K562 (cell line): ENCODE data around the gene L3HYPDH. TPM values are rescaled to one million over a fixed set of nuclear protein-coding genes. Genes with fewer than 3 reads are reported as not detected.
A peak's percentile ranks its signal among the peaks of the same experiment; 100 is the strongest.

Experiments used
- ATAC-seq: fragments of 200-7000 bp; cut with Tn5 transposase; 3 replicates; pipeline ENCODE4 v1.9.1; 2020; ENCODE audit warnings: moderate library complexity
- Bru-seq: library from RNA; stranded (reverse); fragments of 400-500 nt; gene quantifications from one replicate; lab custom pipeline; 2021; lab: Mats Ljungman, UMichigan
- BruChase-seq, 2 experiments: library from RNA; stranded (reverse); fragments of 400-500 nt; gene quantifications; one replicate each; lab custom pipeline; 2021; lab: Mats Ljungman, UMichigan
- BruUV-seq: library from RNA; stranded (reverse); fragments of 400-500 nt; replicated peaks from 2 replicates; lab custom pipeline; 2021; lab: Mats Ljungman, UMichigan
- CTCF ChIA-PET: fragments of 300-600 bp; formaldehyde crosslinking; extraction: SDS; loops from one replicate; lab custom pipeline; 2021; ENCODE audit warnings: low intra/inter-chr PET ratio; lab: Yijun Ruan, JAX
- POLR2A ChIA-PET: fragments of 300-600, 350-650 bp; sonication (Branson Sonifier 250); formaldehyde crosslinking; extraction: SDS; loops from one replicate; lab custom pipeline; 2021; ENCODE audit warnings: antibody characterized with exemption, inconsistent platforms; lab: Yijun Ruan, JAX
- DNase-seq, 4 experiments: peaks; one replicate each; pipeline versions ENCODE4 v3.0.0 to v3.0.0-alpha.2; 2011 to 2018; ENCODE audit warnings: low spot score in 3 of 4, mixed read lengths in 3 of 4; ENCODE audit errors: extremely low read depth in 1 of 4
- FAIRE-seq: peaks from 2 replicates; lab custom pipeline; 2011; peaks lifted over from hg19 to GRCh38; lab: Jason Lieb, UNC
- H2AFZ ChIP-seq: 2 replicates; pipeline ENCODE4 v1.6.0; 2011; ENCODE audit warnings: low read depth, low read length, control low read depth, inconsistent platforms
- H3K27ac ChIP-seq: fragments of 200-600 bp; 3 replicates; pipeline ENCODE4 v1.8.0; 2011; ENCODE audit warnings: low read depth, mild to moderate bottlenecking, control low read depth, inconsistent platforms, low read length, moderate library complexity, mixed read lengths; ENCODE audit errors: extremely low read depth
- H3K27me3 ChIP-seq, 2 experiments: fragments of 300-600 bp in 1 of 2; 2 replicates in 1 of 2; 3 replicates in 1 of 2; pipeline versions ENCODE4 v1.6.0 to v1.8.0; 2011; ENCODE audit warnings: inconsistent platforms in 2 of 2, low read length in 2 of 2, mild to moderate bottlenecking in 1 of 2, mixed read lengths in 1 of 2, moderate library complexity in 1 of 2; ENCODE audit not compliant: control insufficient read depth in 2 of 2, insufficient read depth in 2 of 2
- H3K36me3 ChIP-seq: fragments of 300-600 bp; 3 replicates; pipeline ENCODE4 v1.8.0; 2011; ENCODE audit warnings: mild to moderate bottlenecking, low read length, inconsistent platforms; ENCODE audit not compliant: control insufficient read depth, insufficient read depth
- H3K4me1 ChIP-seq, 2 experiments: fragments of 200-600 bp in 1 of 2; replicated peaks in 1 of 2; 2 replicates in 1 of 2; 3 replicates in 1 of 2; pipeline versions ENCODE4 v1.5.1 to v1.8.0; 2011; ENCODE audit warnings: inconsistent platforms in 2 of 2, low read length in 2 of 2, mild to moderate bottlenecking in 1 of 2, mixed read lengths in 1 of 2, moderate library complexity in 1 of 2; ENCODE audit not compliant: control insufficient read depth in 2 of 2, insufficient read depth in 2 of 2
- H3K4me2 ChIP-seq: 2 replicates; pipeline ENCODE4 v1.6.1; 2011; ENCODE audit warnings: low read length, control low read depth, inconsistent platforms, mixed read lengths; ENCODE audit not compliant: insufficient read depth
- H3K4me3 ChIP-seq: fragments of 200-600 bp; sonication (generic), shearing (Covaris generic); 2 replicates; pipeline ENCODE4 v1.5.1; 2016; ENCODE audit warnings: control low read depth, inconsistent platforms
- H3K79me2 ChIP-seq: fragments of 200-600 bp; 3 replicates; pipeline ENCODE4 v1.8.0; 2011; ENCODE audit warnings: low read length, inconsistent platforms; ENCODE audit not compliant: control insufficient read depth, insufficient read depth
- H3K9ac ChIP-seq, 2 experiments: 2 replicates each; pipeline versions ENCODE4 v1.6.0 to v1.6.1; 2011; ENCODE audit warnings: low read depth in 2 of 2, low read length in 2 of 2, control low read depth in 1 of 2, inconsistent platforms in 1 of 2, mild to moderate bottlenecking in 1 of 2, mixed read lengths in 1 of 2; ENCODE audit not compliant: insufficient read depth in 1 of 2
- H3K9me1 ChIP-seq: one replicate; pipeline ENCODE4 v1.6.0; 2011; ENCODE audit warnings: inconsistent platforms, mild to moderate bottlenecking, low read length, moderate library complexity; ENCODE audit not compliant: control insufficient read depth, insufficient read depth
- H3K9me3 ChIP-seq: replicated peaks from 2 replicates; pipeline ENCODE4 v1.5.1; 2011; ENCODE audit warnings: low read depth, low read length, inconsistent platforms; ENCODE audit not compliant: control insufficient read depth, insufficient read depth
- H4K20me1 ChIP-seq: replicated peaks from 2 replicates; pipeline ENCODE4 v1.6.1; 2011; ENCODE audit warnings: low read length, inconsistent platforms, mixed read lengths; ENCODE audit not compliant: control insufficient read depth, insufficient read depth
- BHLHE40 ChIP-seq: IDR thresholded peaks from 2 replicates; pipeline ENCODE4 v1.6.1; 2011; ENCODE audit warnings: low read length, improper control_type of control experiment
- CEBPZ ChIP-seq: fragments of 150-350 bp; IDR thresholded peaks from 2 replicates; pipeline ENCODE4 v1.6.1; 2014; ENCODE audit warnings: low read depth, mild to moderate bottlenecking, low read length, borderline replicate concordance
- GABPA ChIP-seq: fragments of 200-800 bp; sonication (Bioruptor generic); conservative IDR thresholded peaks from 2 replicates; pipeline ENCODE4 v1.6.1; 2016; ENCODE audit warnings: low read depth, missing genetic modification characterization, missing compliant biosample characterization
- LEF1 ChIP-seq: fragments of 450-650 bp; IDR thresholded peaks from 2 replicates; pipeline ENCODE4 v1.6.1; 2016; ENCODE audit warnings: mild to moderate bottlenecking
- MAZ ChIP-seq, 2 experiments: fragments of 450-650 bp in 1 of 2; sonication (generic) in 1 of 2; formaldehyde crosslinking; IDR thresholded peaks in 1 of 2; conservative IDR thresholded peaks in 1 of 2; 2 replicates each; pipeline versions ENCODE4 v1.4.0 to v1.5.0; 2020; ENCODE audit warnings: mild to moderate bottlenecking in 1 of 2, missing genetic modification reagents in 1 of 2
- MLX ChIP-seq, 2 experiments: fragments of 450-650 bp in 1 of 2; sonication (generic) in 1 of 2; formaldehyde crosslinking; conservative IDR thresholded peaks; 2 replicates each; pipeline versions ENCODE4 v1.4.0 to v1.8.1; 2020 to 2022; ENCODE audit warnings: mild to moderate bottlenecking in 1 of 2, missing genetic modification reagents in 1 of 2
- PHTF2 ChIP-seq: fragments of 250-450 bp; sonication (Bioruptor Pico); IDR thresholded peaks from 2 replicates; pipeline ENCODE4 v1.5.0; 2021; ENCODE audit warnings: mild to moderate bottlenecking
- RBM34 ChIP-seq: fragments of 200-400 bp; formaldehyde crosslinking; IDR thresholded peaks from 2 replicates; pipeline ENCODE4 v1.6.1; 2018; ENCODE audit warnings: low read length, borderline replicate concordance; ENCODE audit not compliant: insufficient read depth
- SETDB1 ChIP-seq: IDR thresholded peaks from one replicate; pipeline ENCODE4 v1.6.1; 2012; ENCODE audit warnings: low read length, control low read depth, inconsistent platforms
- SIN3B ChIP-seq: fragments of 450-650 bp; IDR thresholded peaks from 2 replicates; pipeline ENCODE4 v1.6.1; 2017; ENCODE audit warnings: low read depth, mild to moderate bottlenecking, moderate library complexity
- WGBS: fragments of 100-300 bp; shearing (Covaris generic); methylation state at CpG from one replicate; pipeline ENCODE4 v1.1.6; 2016; ENCODE audit warnings: low coverage, mixed read lengths; ENCODE audit not compliant: insufficient coverage; ENCODE audit errors: missing lambda C conversion rate; 5-methylcytosine and 5-hydroxymethylcytosine counted together
- in situ Hi-C: fragments of 300-500 bp; cut with MboI; formaldehyde crosslinking; loops from 4 replicates; pipeline ENCODE4 v1.15.0; 2018; ENCODE audit warnings: inconsistent platforms, mixed read lengths
- intact Hi-C: fragments of 100-400 bp; cut with micrococcal nuclease; formaldehyde crosslinking; loops from 2 replicates; pipeline ENCODE4 v1.14.2; 2022
- long read RNA-seq, 3 experiments: library from polyadenylated mRNA in 2 of 3; library from RNA in 1 of 3; unstranded in 2 of 3; stranded (forward) in 1 of 3; transcript quantifications; one replicate each; pipeline ENCODE4 v2.0.0, GENCODE V29; 2019 to 2022
- polyA minus RNA-seq, 3 experiments: library from RNA; depleted of rRNA, polyadenylated mRNA; stranded (reverse); fragments of >200 nt; gene quantifications; 2 replicates each; pipeline ENCODE4 v1.2.3, GENCODE V29; 2011
- polyA plus RNA-seq, 8 experiments: library from polyadenylated mRNA; depleted of rRNA in 4 of 8; stranded (reverse) in 5 of 8; unstranded in 3 of 8; fragments of >200 nt; fragmentation: Nextera tagmentation in 2 of 8; fragmentation: Illumina TruSeq in 1 of 8; extraction: Ambion mirVana in 2 of 8; extraction: Trizol in 1 of 8; gene quantifications; 2 replicates each; pipeline versions ENCODE4 v1.2.1 to v1.2.3, GENCODE V29; 2011 to 2014; ENCODE audit warnings: inconsistent platforms in 1 of 8, missing spikeins in 1 of 8
- total RNA-seq, 7 experiments: library from RNA; depleted of rRNA in 6 of 7; stranded (reverse); fragments of >200 nt in 6 of 7; fragmentation: Illumina TruSeq in 2 of 7; extraction: Trizol in 2 of 7; gene quantifications; 2 replicates each; pipeline versions ENCODE4 v1.2.1 to v1.2.3, GENCODE V29; 2011 to 2021; ENCODE audit warnings: low replicate concordance in 1 of 7

L3HYPDH gene
- total RNA-seq (2011; cell fraction: chromatin; rRNA removed; ENCODE audit: low replicate concordance): 50.0 and 99.2 TPM in 2 replicates
- 40.7 and 43.4 TPM in 2 replicates for total RNA-seq (2011; cell fraction: nucleolus; rRNA removed)
- 49.0 and 65.7 TPM in 2 replicates for total RNA-seq (2011; cell fraction: nucleoplasm; rRNA removed)
- total RNA-seq (2014; rRNA removed): 17.8 and 22.9 TPM in 2 replicates
- total RNA-seq (2014; rRNA removed; fragmentation: Illumina TruSeq; extraction: Trizol): 14.3 and 16.0 TPM in 2 replicates
- 18.1 and 19.3 TPM in 2 replicates for total RNA-seq (2015; rRNA removed; fragmentation: Illumina TruSeq; extraction: Trizol)
- total RNA-seq (2021): 19.0 and 20.6 TPM in 2 replicates
- 31.3 and 36.5 TPM in 2 replicates for polyA plus RNA-seq (2011; rRNA removed)
- 12.0 and 20.0 TPM in 2 replicates for polyA plus RNA-seq (2011; cell fraction: cytosol; rRNA removed)
- 82.1 and 111 TPM in 2 replicates for polyA plus RNA-seq (2011; cell fraction: nucleus; rRNA removed)
- polyA plus RNA-seq (2012): 15.0 and 15.4 TPM in 2 replicates
- 11.3 and 12.8 TPM in 2 replicates for polyA plus RNA-seq (2014; fragmentation: Illumina TruSeq; extraction: Trizol)
- polyA plus RNA-seq (2014; fragmentation: Nextera tagmentation; extraction: Ambion mirVana): 10 to 100 TPM; 17.2 to 19.7 TPM
- 28.2 and 33.0 TPM in 2 replicates for polyA plus RNA-seq (2014; rRNA removed)
- 22.8 and 30.6 TPM in 2 replicates for polyA minus RNA-seq (2011; rRNA and poly(A)+ RNA removed)
- polyA minus RNA-seq (2011; cell fraction: cytosol; rRNA and poly(A)+ RNA removed): 11.7 and 15.4 TPM in 2 replicates
- 72.6 and 116 TPM in 2 replicates for polyA minus RNA-seq (2011; cell fraction: nucleus; rRNA and poly(A)+ RNA removed)
- Bru-seq, nascent RNA: percentile 70 among the genes with signal in this experiment
- percentile 74 among the genes with signal in this experiment for BruChase-seq, experiment 1, labeled RNA remaining after a 2-hour chase
- percentile 75 among the genes with signal in this experiment for BruChase-seq, experiment 2, labeled RNA remaining after a 6-hour chase
- long read RNA-seq, experiment 1, transcript L3HYPDH-201 (5 exons, 1,527 nt): major isoform, 18 of 26 reads
- long read RNA-seq, experiment 1, partial matches to known transcripts: 0 of 26 reads
- long read RNA-seq, experiment 1, other reads (novel, unspliced or antisense): 8 of 26 reads
- long read RNA-seq, experiment 2, transcript L3HYPDH-201 (5 exons, 1,527 nt): major isoform, 9 of 14 reads
- long read RNA-seq, experiment 2, partial matches to known transcripts: 1 of 14 reads
- long read RNA-seq, experiment 2, other reads (novel, unspliced or antisense): 4 of 14 reads
- long read RNA-seq, experiment 3, transcript L3HYPDH-201 (5 exons, 1,527 nt): major isoform, 7 of 10 reads
- long read RNA-seq, experiment 3, partial matches to known transcripts: 0 of 10 reads
- long read RNA-seq, experiment 3, other reads (novel, unspliced or antisense): 3 of 10 reads

GRCh38 chr14:59483819-59484638 is at the start of gene L3HYPDH, which contains the start of gene JKAMP:
Gene L3HYPDH, minus strand, starts transcription at chr14:59484408. Its CDS starts 92 bp downstream, at chr14:59484316.
Gene JKAMP, plus strand, starts transcription at chr14:59484517. Its CDS starts 73 bp downstream, at chr14:59484590.
- DNase-seq (peak; percentile 85 to 95 (median 88)), ATAC-seq (peak; percentile 91), FAIRE-seq (peak; percentile 75)
- H3K79me2 ChIP-seq: peaks cover 73% of the 10 kb centered on the region
- intact Hi-C loops (no loop called here), in situ Hi-C loops (no loop called here)
- ChIA-PET POLR2A (interaction anchor here (0.7 to 1.2 kb wide), 8 partner anchors 10 to 1233 kb away, joined by 3 to 5 read pairs (median 4); no protein-coding TSS in a partner anchor), CTCF (no interaction called here)
- H3K4me2 ChIP-seq: peak within 1 kb of the TSS; percentile 98
- peak within 1 kb of the TSS; percentile 74 to 97 for H3K9ac ChIP-seq
- H3K4me1 ChIP-seq: peaks cover 14 to 24% of the 10 kb centered on the region in 2 experiments; a peak in 4 of 5 replicates
- H3K4me3 ChIP-seq: peak within 1 kb of the TSS; percentile 75
- H2AFZ ChIP-seq: peak within 1 kb of the TSS; percentile 97
- BruUV-seq: no TSS peak
- peaks cover 31% of the 10 kb centered on the region; the same call in 2 of the 3 replicates for H3K36me3 ChIP-seq
- WGBS: 0% methylated on average over 38 of the region's 92 CpGs
- H3K9me3 ChIP-seq: no peaks in the 10 kb centered on the region
- H3K27me3 ChIP-seq: no peaks in the 10 kb centered on the region
- H4K20me1 ChIP-seq: no peaks in the 10 kb centered on the region; the same call in none of the 2 replicates
- H3K27ac ChIP-seq: peak within 1 kb of the TSS; percentile 93
- H3K9me1 ChIP-seq: no peaks in the 10 kb centered on the region
- TF ChIP-seq LEF1 (no peak), RBM34 (no peak), SETDB1 (no peak), MAZ (CRISPR knock-in tag; conservative IDR thresholded peaks at IDR 0.05 in 1 of 2, IDR thresholded peaks at IDR 0.05 in 1 of 2) (peak in 1 of 2 experiments; percentile 71; a peak in 2 of 4 replicates), PHTF2 (CRISPR knock-in tag) (no peak), CEBPZ (no peak), MLX (CRISPR knock-in tag; conservative IDR thresholded peaks at IDR 0.05) (no peak), SIN3B (no peak), GABPA (tag) (peak; percentile 73), BHLHE40 (0 out of 2 replicates have a peak, but pooled peaks have one; percentile 9)
